22Rv1 (cell line): ENCODE measurements around the gene PPP1R14B.

Experiments used
- CTCF ChIP-seq: fragments of 450-650 bp; IDR thresholded peaks from 2 replicates; pipeline ENCODE4 v1.5.1; 2017; ENCODE audit warnings: mild to moderate bottlenecking
- ZFX ChIP-seq: fragments of 450-650 bp; IDR thresholded peaks from 2 replicates; pipeline ENCODE4 v1.6.1; 2017; ENCODE audit warnings: antibody characterized with exemption, borderline replicate concordance

DNA sequence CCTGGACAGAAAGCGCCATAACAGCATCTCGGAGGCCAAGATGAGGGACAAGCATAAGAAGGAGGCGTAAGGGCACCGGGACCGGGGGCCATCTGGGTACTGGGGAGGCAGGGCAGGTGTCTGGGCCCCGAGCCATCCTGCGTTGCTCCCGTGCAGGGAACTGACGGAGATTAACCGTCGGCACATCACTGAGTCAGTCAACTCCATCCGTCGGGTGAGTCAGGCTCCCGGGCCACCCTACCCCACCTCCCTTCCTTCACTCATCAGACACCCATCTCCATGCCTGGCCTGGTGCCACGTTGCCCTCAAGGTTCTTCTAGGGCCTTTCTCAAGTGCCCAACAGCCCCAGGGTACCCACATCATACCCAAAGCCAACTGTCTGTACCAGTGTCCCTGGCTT, 19.6 kb upstream of the PPP1R14B start:
- no peak for TF ChIP-seq CTCF
- TF ChIP-seq ZFX, result no peak
